Measurements from ENCODE around the gene R3HDM1.
A peak's percentile ranks its signal among the peaks of the same experiment; 100 is the strongest.
"Not testable (repeated sequence)": the region's sequence is repeated elsewhere in the genome, so short reads cannot be mapped to it uniquely, and the experiment has no call there.

The R3HDM1 gene

GRCh38 chr2:135531231-135532197, at the start of gene R3HDM1:
R3HDM1 (plus strand) TSS chr2:135531484; CDS start chr2:135604846, 73,362 bp downstream.
- DNase-seq = peak; percentile 99

- no peak for DNase-seq
Measured at GRCh38 chr2:135485441-135485840, 45.8 kb upstream of the R3HDM1 start.

- DNase-seq = no peak
Measured at GRCh38 chr2:135490376-135490775, 40.9 kb upstream of the R3HDM1 start.

- no peak for DNase-seq
Measured at GRCh38 chr2:135494503-135494902, 36.8 kb upstream of the R3HDM1 start.

GRCh38 chr2:135494917-135495316, 36.4 kb upstream of the R3HDM1 start:
- DNase-seq = no peak

GRCh38 chr2:135498588-135498987, 32.7 kb upstream of the R3HDM1 start:
- DNase-seq = not testable (repeated sequence)

- DNase-seq = no peak
Measured at GRCh38 chr2:135504811-135505210, 26.5 kb upstream of the R3HDM1 start.

GRCh38 chr2:135510577-135510976, 20.7 kb upstream of the R3HDM1 start:
- no peak for DNase-seq

- DNase-seq = no peak
Measured at GRCh38 chr2:135512099-135512498, 19.2 kb upstream of the R3HDM1 start.

- DNase-seq = no peak
Measured at GRCh38 chr2:135525786-135526185, 5.5 kb upstream of the R3HDM1 start.

- DNase-seq = no peak
Measured at GRCh38 chr2:135528006-135528405, 3.3 kb upstream of the R3HDM1 start.

GRCh38 chr2:135530313-135531230, 712 bp upstream of the R3HDM1 start, which contains the start of gene ZRANB3:
ZRANB3 (minus strand) TSS chr2:135531218.
- DNase-seq = peak; percentile 99

- no peak for DNase-seq
Measured at GRCh38 chr2:135532581-135532980, 1.3 kb downstream of the R3HDM1 start.

GRCh38 chr2:135533545-135533944, 2.3 kb downstream of the R3HDM1 start:
- not testable (repeated sequence) for DNase-seq

- no peak for DNase-seq
Measured at GRCh38 chr2:135546436-135546835, 15.2 kb downstream of the R3HDM1 start.

- no peak for DNase-seq
Measured at GRCh38 chr2:135547311-135547710, 16.0 kb downstream of the R3HDM1 start.

- DNase-seq = no peak
Measured at GRCh38 chr2:135551356-135551755, 20.1 kb downstream of the R3HDM1 start.

- no peak for DNase-seq
Measured at GRCh38 chr2:135552887-135553286, 21.6 kb downstream of the R3HDM1 start.

- DNase-seq = no peak
Measured at GRCh38 chr2:135555311-135555710, 24.0 kb downstream of the R3HDM1 start.

GRCh38 chr2:135557530-135557929, 26.2 kb downstream of the R3HDM1 start:
- no peak for DNase-seq

- DNase-seq = no peak
Measured at GRCh38 chr2:135561925-135562324, 30.6 kb downstream of the R3HDM1 start.

GRCh38 chr2:135563793-135564192, 32.5 kb downstream of the R3HDM1 start:
- DNase-seq = no peak

- no peak for DNase-seq
Measured at GRCh38 chr2:135570884-135571283, 39.6 kb downstream of the R3HDM1 start.
